Stimulated activated CD4-positive, alpha-beta T cell treated with anti-CD3 and anti-CD28 coated beads, Interleukin-4, amount 100 ng/mL, for 4 hours (primary cell): ENCODE results near the gene ASB17.
"Not testable (repeated sequence)": the region's sequence is repeated elsewhere in the genome, so short reads cannot be mapped to it uniquely, and the experiment has no call there.

Experiments used
- DNase-seq, 2 experiments: peaks; one replicate each; pipeline ENCODE4 v3.0.0-alpha.2; 2020

Gene ASB17

GRCh38 chr1:75932304-75932703 lies at the start of gene ASB17:
ASB17 (minus strand) TSS chr1:75932404; CDS start chr1:75932291, 113 bp downstream.
- no peak for DNase-seq

GRCh38 chr1:75980972-75981897 lies 49.0 kb upstream of the ASB17 start:
- DNase-seq = no peak

- DNase-seq = no peak
These were observed 38.4 kb upstream of the ASB17 start for GRCh38 chr1:75970631-75971030.

- DNase-seq = no peak
These were observed 37.3 kb upstream of the ASB17 start for GRCh38 chr1:75969550-75969949.

- no peak for DNase-seq
These were observed 35.5 kb upstream of the ASB17 start for GRCh38 chr1:75967719-75968118.

GRCh38 chr1:75964760-75965408 lies 32.7 kb upstream of the ASB17 start:
- DNase-seq = no peak

GRCh38 chr1:75964110-75964759 lies 32.0 kb upstream of the ASB17 start:
- not testable (repeated sequence) for DNase-seq

GRCh38 chr1:75954586-75954985 lies 22.4 kb upstream of the ASB17 start:
- DNase-seq = no peak

- DNase-seq = no peak
These were observed 21.3 kb upstream of the ASB17 start for GRCh38 chr1:75953461-75953860.

GRCh38 chr1:75952016-75952415 lies 19.8 kb upstream of the ASB17 start:
- no peak for DNase-seq

GRCh38 chr1:75950176-75950575 lies 18.0 kb upstream of the ASB17 start:
- no peak for DNase-seq

GRCh38 chr1:75943037-75943436 lies 10.8 kb upstream of the ASB17 start:
- DNase-seq = not testable (repeated sequence)

GRCh38 chr1:75937034-75937433 lies 4.8 kb upstream of the ASB17 start:
- DNase-seq = no peak

- no peak for DNase-seq
These were observed 9.5 kb downstream of the ASB17 start for GRCh38 chr1:75922698-75923097.

- DNase-seq = no peak
These were observed 15.4 kb downstream of the ASB17 start for GRCh38 chr1:75916834-75917233.

GRCh38 chr1:75908717-75909152 lies 23.5 kb downstream of the ASB17 start:
- no peak for DNase-seq

GRCh38 chr1:75901371-75901770 lies 30.8 kb downstream of the ASB17 start:
- DNase-seq = no peak

GRCh38 chr1:75884437-75884836 lies 47.8 kb downstream of the ASB17 start:
- no peak for DNase-seq

GRCh38 chr1:75879985-75880384 lies 52.2 kb downstream of the ASB17 start:
- no peak for DNase-seq

- DNase-seq = no peak
These were observed 61.3 kb downstream of the ASB17 start for GRCh38 chr1:75870951-75871350.
